ENCODE data around the gene POLR2H. TPM values are rescaled to one million over a fixed set of nuclear protein-coding genes. Genes with fewer than 3 reads are reported as not detected.
A peak's percentile ranks its signal among the peaks of the same experiment; 100 is the strongest.

The POLR2H gene
- total RNA-seq, 1 donor from 2014 or later: 64.3 TPM

DNA sequence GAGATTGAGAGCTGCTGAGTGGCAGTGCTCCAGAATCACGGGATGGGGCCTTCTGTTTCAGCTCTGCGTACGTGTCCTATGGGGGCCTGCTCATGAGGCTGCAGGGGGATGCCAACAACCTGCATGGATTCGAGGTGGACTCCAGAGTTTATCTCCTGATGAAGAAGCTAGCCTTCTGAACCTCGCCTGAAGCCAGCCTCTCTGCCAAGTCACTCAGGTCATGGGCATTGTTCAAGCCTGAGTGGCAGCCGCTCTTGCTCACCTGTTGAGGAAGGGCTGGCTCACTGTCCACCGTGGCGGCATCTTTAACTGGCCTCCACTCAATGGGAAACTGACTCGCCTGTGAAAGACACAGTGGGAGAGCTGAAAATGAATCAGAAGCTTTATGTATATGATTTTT lies 6.6 kb downstream of the POLR2H start:
- H3K36me3 ChIP-seq: peaks cover 0 to 29% of the 10 kb centered on the region in 2 donors
- peaks cover 40% of the 10 kb centered on the region for H3K4me1 ChIP-seq
- no peaks in the 10 kb centered on the region for H3K9me3 ChIP-seq
- no peaks in the 10 kb centered on the region for H3K27me3 ChIP-seq
- no peak overlapping the region for H3K4me3 ChIP-seq
- intact Hi-C loops (cut with DNase I): no loop called here
- DNase-seq (ENCODE audit: extremely low spot score in 2 of 2): no peak
- no peak overlapping the region for H3K27ac ChIP-seq
- no peak for TF ChIP-seq POLR2A (IDR thresholded peaks at IDR 0.05)
- TF ChIP-seq CTCF (IDR thresholded peaks at IDR 0.05): no peak
- TF ChIP-seq POLR2AphosphoS5 (IDR thresholded peaks at IDR 0.05; ENCODE audit: insufficient read depth in 1 of 2, low read depth in 1 of 2): no peak

DNA sequence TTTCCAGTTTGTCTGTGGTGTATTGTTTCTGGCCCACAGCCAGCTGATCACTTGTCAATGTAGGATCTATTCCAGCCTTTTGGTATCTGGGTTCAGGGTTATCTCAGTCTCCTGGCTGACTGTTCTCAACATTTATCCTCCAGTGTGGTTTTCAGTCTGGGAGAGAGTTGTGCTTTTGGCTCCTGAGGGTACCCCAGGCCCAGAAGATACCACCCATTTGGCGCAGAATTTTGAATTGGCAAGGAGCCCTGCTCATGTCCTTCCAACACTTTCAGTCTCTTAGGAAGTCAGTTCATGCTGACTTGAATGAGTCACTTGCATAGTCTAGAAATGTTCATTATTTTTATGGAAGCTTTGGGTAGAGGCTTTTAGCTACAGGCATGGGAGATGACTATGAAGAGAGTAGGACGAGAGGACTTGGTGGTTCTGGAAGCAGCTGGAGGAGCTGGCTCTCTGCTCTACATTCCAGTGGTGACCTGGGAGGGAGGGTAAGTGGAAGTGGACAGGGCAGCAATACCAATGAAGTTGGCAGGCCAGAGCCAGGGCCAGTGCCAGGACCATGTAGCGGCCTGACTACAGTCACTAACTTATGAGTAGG lies 7.2 kb downstream of the POLR2H start:
- H3K36me3 ChIP-seq: peaks cover 0 to 29% of the 10 kb centered on the region in 2 donors
- intact Hi-C loops (cut with DNase I): no loop called here
- H3K27me3 ChIP-seq: no peaks in the 10 kb centered on the region
- H3K4me3 ChIP-seq: no peak overlapping the region
- peaks cover 42% of the 10 kb centered on the region for H3K4me1 ChIP-seq
- H3K9me3 ChIP-seq: no peaks in the 10 kb centered on the region
- DNase-seq (ENCODE audit: extremely low spot score in 2 of 2): no peak
- no peak for TF ChIP-seq POLR2A (IDR thresholded peaks at IDR 0.05)
- no peak for TF ChIP-seq POLR2AphosphoS5 (IDR thresholded peaks at IDR 0.05; ENCODE audit: insufficient read depth in 1 of 2, low read depth in 1 of 2)
- TF ChIP-seq CTCF (IDR thresholded peaks at IDR 0.05): no peak
- peak overlapping the region; percentile 22 for H3K27ac ChIP-seq

DNA sequence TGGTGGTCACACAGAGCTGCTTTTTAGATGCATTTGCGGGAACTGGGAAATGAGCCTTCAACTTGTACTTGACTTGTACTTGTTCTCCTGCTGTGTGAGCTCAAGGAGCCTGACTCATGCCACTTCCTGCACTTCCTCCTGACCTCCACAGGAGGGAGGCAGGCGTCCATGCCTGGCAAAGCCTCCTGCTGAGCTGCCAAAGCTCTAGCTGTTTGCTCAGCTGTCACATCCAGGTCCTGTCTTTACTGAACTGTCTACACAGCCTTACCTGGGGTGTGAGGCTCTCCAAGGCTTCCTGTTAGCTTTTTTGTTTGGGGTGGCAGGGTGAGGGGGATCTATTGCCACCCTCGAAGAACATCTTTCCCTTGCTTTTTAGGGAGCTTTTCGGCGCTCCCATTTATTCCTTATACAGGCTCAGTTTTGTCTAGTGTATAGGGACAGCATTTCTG lies 10.1 kb downstream of the POLR2H start:
- no peaks in the 10 kb centered on the region for H3K27me3 ChIP-seq
- H3K4me3 ChIP-seq: no peak overlapping the region
- H3K27ac ChIP-seq: peak overlapping the region; percentile 67
- no peak for DNase-seq (ENCODE audit: extremely low spot score in 2 of 2)
- intact Hi-C loops (cut with DNase I): loop anchor here (10.0 kb wide), 1 partner anchor 143 kb away; no protein-coding TSS in a partner anchor
- TF ChIP-seq CTCF (IDR thresholded peaks at IDR 0.05) (peak; percentile 81 to 89 (median 84)), POLR2AphosphoS5 (IDR thresholded peaks at IDR 0.05; ENCODE audit: insufficient read depth in 1 of 2, low read depth in 1 of 2) (peak in 1 of 2 donors; percentile 45), POLR2A (IDR thresholded peaks at IDR 0.05) (no peak)
- peaks cover 33% of the 10 kb centered on the region for H3K4me1 ChIP-seq
- H3K9me3 ChIP-seq: no peaks in the 10 kb centered on the region
- peaks cover 0 to 15% of the 10 kb centered on the region in 2 donors for H3K36me3 ChIP-seq

- Histone ChIP-seq H3K9me3 (no peaks in the 10 kb centered on the region), H3K4me3 (no peak overlapping the region), H3K36me3 (peaks cover 0 to 9% of the 10 kb centered on the region in 2 donors), H3K4me1 (peaks cover 36% of the 10 kb centered on the region), H3K27me3 (no peaks in the 10 kb centered on the region), H3K27ac (peak overlapping the region; percentile 67)
- no peak for DNase-seq (ENCODE audit: extremely low spot score in 2 of 2)
- no peak for TF ChIP-seq POLR2AphosphoS5 (IDR thresholded peaks at IDR 0.05; ENCODE audit: insufficient read depth in 1 of 2, low read depth in 1 of 2)
- TF ChIP-seq POLR2A (IDR thresholded peaks at IDR 0.05): no peak
- TF ChIP-seq CTCF (IDR thresholded peaks at IDR 0.05): no peak
- intact Hi-C loops (cut with DNase I): loop anchor here (10.0 kb wide), 1 partner anchor 142 kb away; no protein-coding TSS in a partner anchor
Observed at GRCh38 chr3:184372296-184372821, 10.8 kb downstream of the POLR2H start.

GRCh38 chr3:184372911-184373310 lies 11.4 kb downstream of the POLR2H start:
- Histone ChIP-seq H3K9me3 (no peaks in the 10 kb centered on the region), H3K4me3 (no peak overlapping the region), H3K27ac (peak overlapping the region; percentile 67), H3K4me1 (peaks cover 42% of the 10 kb centered on the region), H3K36me3 (peaks cover 0 to 4% of the 10 kb centered on the region in 2 donors), H3K27me3 (no peaks in the 10 kb centered on the region)
- DNase-seq (ENCODE audit: extremely low spot score in 2 of 2): no peak
- intact Hi-C loops (cut with DNase I): loop anchor here (10.0 kb wide), 1 partner anchor 142 kb away; no protein-coding TSS in a partner anchor
- TF ChIP-seq POLR2A (IDR thresholded peaks at IDR 0.05) (no peak), POLR2AphosphoS5 (IDR thresholded peaks at IDR 0.05; ENCODE audit: insufficient read depth in 1 of 2, low read depth in 1 of 2) (no peak), CTCF (IDR thresholded peaks at IDR 0.05) (no peak)

All from vagina (tissue), 2 donors.